Heart left ventricle (tissue), 16 donors: ENCODE measurements around the gene LAMC1. TPM values are rescaled to one million over a fixed set of nuclear protein-coding genes. Genes with fewer than 3 reads are reported as not detected.

Experiments
- ATAC-seq, 4 donors: fragments of 200-7000 bp; cut with Tn5 transposase; one replicate each; pipeline ENCODE4 v1.9.1; 2020 to 2022; ENCODE audit warnings: moderate library complexity in 4 of 4, mild to moderate bottlenecking in 3 of 4, moderate number of reproducible peaks in 1 of 4
- DNase-seq, 5 donors: peaks; one replicate each; pipeline ENCODE4 v3.0.0-alpha.2; 2020
- H3K27ac ChIP-seq, 12 donors: fragments of 200-600 bp; sonication (generic) in 4 of 12; one replicate each; pipeline versions ENCODE4 v1.5.0 to v1.8.0; 2016 to 2022; ENCODE audit warnings: mild to moderate bottlenecking in 2 of 12
- H3K27me3 ChIP-seq, 9 donors: fragments of 200-600 bp; sonication (generic) in 2 of 9; one replicate each; pipeline versions ENCODE4 v1.5.1 to v1.8.0; 2016 to 2022; ENCODE audit warnings: mild to moderate bottlenecking in 3 of 9
- H3K36me3 ChIP-seq, 9 donors: fragments of 200-600 bp; sonication (generic) in 2 of 9; one replicate each; pipeline versions ENCODE4 v1.5.0 to v1.8.0; 2018 to 2022; ENCODE audit warnings: mild to moderate bottlenecking in 2 of 9
- H3K4me1 ChIP-seq, 12 donors: fragments of 200-600 bp; sonication (generic) in 4 of 12; one replicate each; pipeline versions ENCODE4 v1.5.0 to v1.8.0; 2016 to 2022; ENCODE audit warnings: mild to moderate bottlenecking in 3 of 12
- H3K4me3 ChIP-seq, 12 donors: fragments of 200-600 bp; sonication (generic) in 4 of 12; one replicate each; pipeline versions ENCODE4 v1.5.0 to v1.8.0; 2017 to 2022; ENCODE audit warnings: mild to moderate bottlenecking in 9 of 12, moderate library complexity in 4 of 12
- H3K9me3 ChIP-seq, 12 donors: fragments of 200-600 bp; sonication (generic) in 4 of 12; one replicate each; pipeline versions ENCODE4 v1.5.0 to v1.8.0; 2016 to 2022; ENCODE audit warnings: mild to moderate bottlenecking in 1 of 12
- POLR2A ChIP-seq, 2 donors: fragments of 450-650 bp; IDR thresholded peaks; one replicate each; pipeline ENCODE4 v1.6.1; 2017; ENCODE audit warnings: antibody characterized with exemption in 2 of 2, mild to moderate bottlenecking in 2 of 2, moderate library complexity in 2 of 2
- WGBS, 4 donors: extraction: QIAGEN DNeasy Blood & Tissue Kit in 2 of 4; methylation state at CpG; one replicate each; pipeline versions ENCODE4 v1.1.5 to v1.1.7; 2013 to 2018; 5-methylcytosine and 5-hydroxymethylcytosine counted together
- intact Hi-C, 10 donors: fragments of 100-400 bp; cut with DNase I; formaldehyde crosslinking; loops; one replicate each; pipeline versions ENCODE4 v1.11.1 to v1.14.2; 2022
- polyA plus RNA-seq, 2 donors: library from polyadenylated mRNA; stranded (reverse); fragments of 200-250 nt; gene quantifications; one replicate each; pipeline ENCODE4 v1.2.3, GENCODE V29; 2013
- total RNA-seq, 9 donors: library from RNA; depleted of rRNA in 2 of 9; stranded (reverse); fragments of >200 nt in 2 of 9; fragmentation: NEBNext Ultra II Directional in 3 of 9; extraction: Animal tissue kit (Norgen Biotek cat#: 25700) in 3 of 9; gene quantifications; one replicate each; pipeline versions ENCODE4 v1.1.0 to v1.2.4, GENCODE V29; 2016 to 2023
- TF ChIP-seq, protein P1 (sequence below), 12 donors: fragments of 200-600 bp; sonication (generic) in 4 of 12; IDR thresholded peaks; one replicate each; pipeline versions ENCODE4 v1.5.0 to v1.8.0; 2018 to 2022; ENCODE audit warnings: antibody characterized with exemption in 12 of 12, mild to moderate bottlenecking in 5 of 12
- donor health status: ischemic (EF 13 %, LVEDD 7.1; RV severe dilation, severe dysfunction).
- donor health status: healthy with polysubstance abuse.
- donor health status: DM: no; HTN: yes; CAD: no.
- donor health status: DM: no; HTN: no; CAD: no.
- donor health status: ischemic (EF 25% LVEDD 6.9; RV normal size, moderate dysfunction).
- donor health status: ischemic (EF 25% LVEDD 5.7; RV mildly dilated, moderate dysfunction).
- donor health status: healthy.
- donor health status: DM: yes; HTN: yes; CAD: no.
- donor health status: ischemic (EF 35%, LVEDD 5.7; RV mildly dilated, moderate dysfunction).
- donor health status: nonischemic (EF 11% LVEDD 7.7; RV severe dilation, severe dysfunction).
- donor health status: DM: yes; HTN: yes; CAD: no.
- donor health status: PGD.
- donor health status: ischemic (EF 29% LVEDD 5.4; RV normal size, mild dysfunction).
- donor health status: nonischemic (EF 23%, LVEDD 6.1; RV moderate dilation, normal function).

The LAMC1 gene
- total and polyA plus RNA-seq, 11 donors, result 22.9 to 226 (median 119) TPM

DNA sequence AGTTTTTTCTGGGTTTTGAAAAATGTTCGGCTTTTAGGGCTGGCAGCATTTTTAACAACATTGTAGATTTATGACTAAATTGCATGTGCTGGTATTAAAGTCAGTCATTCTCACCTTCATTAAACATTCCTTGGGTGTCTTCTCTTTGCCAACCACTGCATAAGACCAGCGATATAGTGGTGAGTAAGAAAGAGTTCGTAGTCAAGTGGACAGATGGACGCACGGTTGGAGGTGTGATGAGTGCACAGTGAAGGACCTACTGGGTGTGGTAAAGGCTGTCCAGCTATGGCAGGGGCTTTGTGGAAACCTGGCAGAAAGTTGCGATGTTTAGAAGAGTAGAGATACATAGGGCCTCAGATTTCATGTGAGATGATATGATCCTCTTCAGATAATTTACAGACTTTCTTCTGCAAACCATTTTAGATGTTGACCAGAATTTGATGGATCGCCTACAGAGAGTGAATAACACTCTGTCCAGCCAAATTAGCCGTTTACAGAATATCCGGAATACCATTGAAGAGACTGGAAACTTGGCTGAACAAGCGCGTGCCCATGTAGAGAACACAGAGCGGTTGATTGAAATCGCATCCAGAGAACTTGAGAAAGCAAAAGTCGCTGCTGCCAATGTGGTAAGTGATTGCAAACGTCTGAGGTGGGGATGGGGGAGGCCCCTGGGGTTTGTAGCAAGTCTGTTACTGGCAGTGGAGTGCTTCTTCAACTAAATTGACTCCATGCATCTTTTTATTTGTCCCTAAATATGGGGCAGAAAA lies 106.9 kb downstream of the LAMC1 start:
- Histone ChIP-seq H3K27ac (peak overlapping the region in 2 of 12 donors; percentile 25 to 32), H3K4me3 (no peak overlapping the region), H3K27me3 (no peaks in the 10 kb centered on the region), H3K36me3 (peaks cover 2 to 100% (median 98%) of the 10 kb centered on the region in 9 donors), H3K4me1 (peaks cover 0 to 17% (median 0%) of the 10 kb centered on the region in 12 donors), H3K9me3 (no peaks in the 10 kb centered on the region)
- intact Hi-C loops, result loop anchor here in 4 of 10 donors (5.0 to 10.0 kb wide), 6 partner anchors 105 to 265 kb away; partner anchors contain the start of gene LAMC1 (in 1 of the 4)
- TF ChIP-seq, protein P1, sequence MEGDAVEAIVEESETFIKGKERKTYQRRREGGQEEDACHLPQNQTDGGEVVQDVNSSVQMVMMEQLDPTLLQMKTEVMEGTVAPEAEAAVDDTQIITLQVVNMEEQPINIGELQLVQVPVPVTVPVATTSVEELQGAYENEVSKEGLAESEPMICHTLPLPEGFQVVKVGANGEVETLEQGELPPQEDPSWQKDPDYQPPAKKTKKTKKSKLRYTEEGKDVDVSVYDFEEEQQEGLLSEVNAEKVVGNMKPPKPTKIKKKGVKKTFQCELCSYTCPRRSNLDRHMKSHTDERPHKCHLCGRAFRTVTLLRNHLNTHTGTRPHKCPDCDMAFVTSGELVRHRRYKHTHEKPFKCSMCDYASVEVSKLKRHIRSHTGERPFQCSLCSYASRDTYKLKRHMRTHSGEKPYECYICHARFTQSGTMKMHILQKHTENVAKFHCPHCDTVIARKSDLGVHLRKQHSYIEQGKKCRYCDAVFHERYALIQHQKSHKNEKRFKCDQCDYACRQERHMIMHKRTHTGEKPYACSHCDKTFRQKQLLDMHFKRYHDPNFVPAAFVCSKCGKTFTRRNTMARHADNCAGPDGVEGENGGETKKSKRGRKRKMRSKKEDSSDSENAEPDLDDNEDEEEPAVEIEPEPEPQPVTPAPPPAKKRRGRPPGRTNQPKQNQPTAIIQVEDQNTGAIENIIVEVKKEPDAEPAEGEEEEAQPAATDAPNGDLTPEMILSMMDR (IDR thresholded peaks at IDR 0.05), result no peak
- TF ChIP-seq POLR2A (IDR thresholded peaks at IDR 0.05), result no peak
- 84 to 90% (median 86%) methylated on average over 15 of the region's 15 CpGs for WGBS, 4 donors
- no peak for DNase-seq
- peak in 2 of 4 donors; percentile 16 to 66 for ATAC-seq

DNA sequence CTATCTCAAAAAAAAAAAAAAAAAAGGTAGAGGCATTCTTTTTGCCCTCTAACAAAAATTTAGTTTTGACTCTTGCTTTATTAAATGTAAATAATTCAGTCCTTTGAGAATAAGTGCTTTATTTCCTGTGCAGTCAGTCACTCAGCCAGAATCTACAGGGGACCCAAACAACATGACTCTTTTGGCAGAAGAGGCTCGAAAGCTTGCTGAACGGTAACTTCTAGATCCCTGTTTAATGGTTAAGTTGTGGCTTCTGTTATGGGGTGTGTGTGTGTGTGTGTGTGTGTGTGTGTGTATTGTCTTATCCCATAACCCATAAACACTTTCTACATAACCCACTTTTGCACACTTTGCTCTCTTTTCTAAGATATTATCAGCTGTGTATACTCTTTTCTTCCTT lies 107.9 kb downstream of the LAMC1 start:
- WGBS, 4 donors, result 68 to 73% (median 69%) methylated on average over 2 of the region's 2 CpGs
- no peak for DNase-seq
- intact Hi-C loops, result loop anchor here in 2 of 10 donors (5.0 to 10.0 kb wide), 2 partner anchors 169 to 266 kb away; no protein-coding TSS in a partner anchor
- TF ChIP-seq, protein P1 (IDR thresholded peaks at IDR 0.05), result no peak
- TF ChIP-seq POLR2A (IDR thresholded peaks at IDR 0.05), result no peak
- no peak for ATAC-seq
- Histone ChIP-seq H3K27ac (peak overlapping the region in 2 of 12 donors; percentile 7 to 41), H3K27me3 (no peaks in the 10 kb centered on the region), H3K4me1 (peaks cover 0 to 13% (median 0%) of the 10 kb centered on the region in 12 donors), H3K4me3 (no peak overlapping the region), H3K9me3 (no peaks in the 10 kb centered on the region), H3K36me3 (peaks cover 2 to 100% (median 96%) of the 10 kb centered on the region in 9 donors)

DNA sequence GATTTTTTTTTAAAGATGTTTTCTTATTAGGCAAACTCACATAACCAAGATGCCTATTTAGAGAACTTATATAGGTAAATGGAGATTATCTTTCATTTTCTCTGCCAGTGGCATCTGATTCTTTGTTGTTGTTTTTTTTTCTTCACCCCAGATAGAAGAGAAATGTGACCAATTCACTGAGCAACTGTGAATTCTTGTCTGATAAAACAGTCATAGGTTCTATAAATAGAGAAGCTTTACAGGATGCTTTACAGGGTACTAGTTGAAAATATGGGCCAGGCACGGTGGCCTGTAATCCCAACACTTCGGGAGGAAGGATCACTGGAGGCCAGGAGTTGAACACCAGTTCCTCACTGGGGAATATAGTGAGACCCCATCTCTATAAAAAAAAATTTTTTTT lies 112.1 kb downstream of the LAMC1 start:
- Histone ChIP-seq H3K9me3 (no peaks in the 10 kb centered on the region), H3K4me3 (no peak overlapping the region), H3K27ac (peak overlapping the region in 1 of 12 donors; percentile 69), H3K27me3 (no peaks in the 10 kb centered on the region), H3K36me3 (peaks cover 2 to 97% (median 78%) of the 10 kb centered on the region in 9 donors), H3K4me1 (peaks cover 0 to 37% (median 13%) of the 10 kb centered on the region in 12 donors)
- WGBS, 4 donors, result 41 to 59% (median 52%) methylated on average over 2 of the region's 2 CpGs
- no peak for TF ChIP-seq POLR2A (IDR thresholded peaks at IDR 0.05)
- TF ChIP-seq, protein P1 (IDR thresholded peaks at IDR 0.05), result no peak
- ATAC-seq, result no peak
- no peak for DNase-seq
- intact Hi-C loops, result loop anchor here in 3 of 10 donors (5.0 to 10.0 kb wide), 3 partner anchors 47 to 271 kb away; no protein-coding TSS in a partner anchor

DNA sequence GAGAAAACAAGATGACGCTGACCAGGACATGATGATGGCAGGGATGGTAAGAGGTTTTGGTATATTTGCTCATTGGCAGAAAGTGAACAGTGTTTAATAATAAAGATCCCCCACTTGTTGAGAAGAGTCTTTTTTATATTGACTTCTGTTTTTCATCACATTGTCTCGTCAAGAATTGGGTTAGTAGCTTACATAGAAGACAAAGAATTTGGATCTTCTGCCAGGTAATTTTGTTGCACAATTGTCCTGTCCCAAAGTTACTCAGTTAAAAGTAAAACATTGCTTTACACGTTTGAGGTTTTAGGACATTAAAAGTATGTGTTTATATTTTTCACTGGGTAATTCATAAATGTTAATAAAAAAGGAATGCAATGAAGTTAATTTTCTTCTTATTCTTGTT lies 114.6 kb downstream of the LAMC1 start:
- DNase-seq (no peak), ATAC-seq (peak in 1 of 4 donors; percentile 39)
- Histone ChIP-seq H3K9me3 (no peaks in the 10 kb centered on the region), H3K27me3 (no peaks in the 10 kb centered on the region), H3K36me3 (peaks cover 2 to 98% (median 78%) of the 10 kb centered on the region in 9 donors), H3K4me1 (peaks cover 0 to 37% (median 17%) of the 10 kb centered on the region in 12 donors), H3K27ac (peak overlapping the region in 5 of 12 donors; percentile 17 to 70 (median 37)), H3K4me3 (no peak overlapping the region)
- 42 to 57% (median 53%) methylated on average over 3 of the region's 3 CpGs for WGBS, 4 donors
- TF ChIP-seq, protein P1 (IDR thresholded peaks at IDR 0.05), result no peak
- no peak for TF ChIP-seq POLR2A (IDR thresholded peaks at IDR 0.05)
- intact Hi-C loops, result loop anchor here in 3 of 10 donors (5.0 to 10.0 kb wide), 3 partner anchors 45 to 273 kb away; no protein-coding TSS in a partner anchor
